Fibroblast of mammary gland (primary cell): Measurements from ENCODE around the gene PLCG2.

ENCODE experiments used
- DNase-seq: peaks from one replicate; pipeline ENCODE4 v3.0.0-alpha.2; 2010; ENCODE audit warnings: low read depth
- H3K4me3 ChIP-seq: 2 replicates; pipeline ENCODE4 v1.5.1; 2011; ENCODE audit warnings: low read depth, mild to moderate bottlenecking, low read length, moderate library complexity; ENCODE audit not compliant: control insufficient read depth
- CTCF ChIP-seq: conservative IDR thresholded peaks from 2 replicates; pipeline ENCODE4 v1.5.1; 2011; ENCODE audit warnings: low read depth, low read length, inconsistent platforms; ENCODE audit not compliant: control insufficient read depth, insufficient read depth

Gene PLCG2

GRCh38 chr16:81807767-81808358, 28.8 kb downstream of the PLCG2 start:
- H3K4me3 ChIP-seq: no peak overlapping the region
- no peak for DNase-seq
- no peak for TF ChIP-seq CTCF

GRCh38 chr16:81808933-81809480, 29.9 kb downstream of the PLCG2 start:
- no peak overlapping the region for H3K4me3 ChIP-seq
- DNase-seq: no peak
- no peak for TF ChIP-seq CTCF

- DNase-seq: no peak
- TF ChIP-seq CTCF: no peak
- H3K4me3 ChIP-seq: no peak overlapping the region
These were observed 30.5 kb downstream of the PLCG2 start for GRCh38 chr16:81809567-81809966.

GRCh38 chr16:81810361-81810760, 31.3 kb downstream of the PLCG2 start:
- DNase-seq: no peak
- no peak overlapping the region for H3K4me3 ChIP-seq
- TF ChIP-seq CTCF: no peak

- no peak overlapping the region for H3K4me3 ChIP-seq
- DNase-seq: no peak
- no peak for TF ChIP-seq CTCF
These were observed 31.9 kb downstream of the PLCG2 start for GRCh38 chr16:81810894-81811538.

GRCh38 chr16:81813648-81814047, 34.6 kb downstream of the PLCG2 start:
- no peak for TF ChIP-seq CTCF
- H3K4me3 ChIP-seq: no peak overlapping the region
- no peak for DNase-seq
